ENCODE results near the gene MARCHF9. TPM values are rescaled to one million over a fixed set of nuclear protein-coding genes. Genes with fewer than 3 reads are reported as not detected.

The MARCHF9 gene
- polyA plus RNA-seq, 3 donors: 16.6 to 24.8 (median 17.6) TPM

DNA sequence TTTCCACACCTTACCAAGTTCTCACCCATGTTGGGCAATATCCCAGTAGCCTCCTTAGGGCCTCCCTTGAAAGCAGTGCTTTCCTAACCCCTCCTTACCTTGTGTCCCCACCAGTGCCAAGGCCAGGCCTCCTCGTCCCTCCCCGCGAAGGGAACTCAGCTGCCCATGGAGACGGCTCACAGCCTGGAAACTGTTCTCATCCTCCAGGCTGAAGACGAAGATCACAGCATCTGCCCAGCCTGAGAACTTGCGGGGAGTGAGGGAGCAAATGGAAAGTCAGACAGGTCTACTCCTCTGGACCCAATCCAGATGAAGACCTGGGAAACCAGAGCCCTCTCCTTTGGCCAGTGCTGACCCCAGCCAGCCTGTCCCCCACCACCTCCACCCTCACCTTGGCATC lies 21.0 kb upstream of the MARCHF9 start:
- DNase-seq (ENCODE audit: extremely low read depth in 1 of 11, low read depth in 9 of 11, low spot score in 4 of 11): no peak

DNA sequence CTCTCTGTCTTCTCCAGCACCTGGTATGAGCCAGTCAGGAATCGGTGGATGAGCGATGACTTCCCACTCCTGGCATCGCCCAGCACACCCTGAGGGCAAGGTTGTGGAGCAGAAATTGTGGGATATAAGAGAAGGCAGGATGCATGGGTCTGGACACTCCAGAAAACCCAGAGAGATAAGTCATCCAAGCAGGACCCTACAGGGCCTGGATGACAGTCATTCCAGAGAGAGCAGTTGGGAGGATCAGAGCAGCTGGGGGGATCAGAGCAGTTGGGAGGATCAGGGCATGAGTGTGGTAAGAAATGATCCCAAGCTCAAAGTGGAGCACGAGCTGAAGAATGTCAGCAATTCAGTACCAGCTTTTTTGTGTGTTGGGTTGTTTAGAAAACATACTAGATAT lies 20.3 kb upstream of the MARCHF9 start:
- no peak for DNase-seq (ENCODE audit: extremely low read depth in 1 of 11, low read depth in 9 of 11, low spot score in 4 of 11)

DNA sequence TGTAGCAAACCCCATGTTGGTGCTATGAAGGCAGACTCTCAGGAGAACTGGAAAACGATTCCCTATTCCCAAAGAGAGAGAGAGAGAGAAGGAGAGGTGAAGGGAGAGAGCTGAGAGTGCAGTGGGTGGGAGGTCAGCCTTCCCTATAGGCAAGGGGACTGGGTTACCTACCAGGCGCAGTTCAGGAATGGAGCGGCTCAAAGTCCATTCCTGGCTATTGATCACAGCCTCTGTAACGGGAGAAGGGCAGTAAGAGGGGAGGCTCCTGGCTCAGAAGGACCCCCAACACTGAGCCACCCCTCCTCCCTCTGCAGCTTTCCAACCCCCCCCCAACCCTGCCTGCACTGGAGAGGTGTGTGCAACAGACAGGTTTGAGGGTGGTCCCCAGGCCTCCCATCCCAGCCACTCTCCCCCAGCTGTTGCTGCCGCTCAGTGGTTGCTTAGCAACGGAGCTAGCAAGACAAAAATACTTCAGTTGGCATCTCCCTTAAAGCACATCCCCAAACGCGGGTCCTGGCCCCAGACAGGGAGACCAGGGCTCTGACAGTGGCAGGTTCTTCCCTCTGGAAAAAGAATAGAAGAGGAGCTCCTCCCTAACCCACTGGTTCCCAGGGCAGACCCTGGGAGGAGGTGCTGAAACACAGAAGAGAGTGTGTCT lies 19.6 kb upstream of the MARCHF9 start:
- DNase-seq (ENCODE audit: extremely low read depth in 1 of 11, low read depth in 9 of 11, low spot score in 4 of 11): no peak

DNA sequence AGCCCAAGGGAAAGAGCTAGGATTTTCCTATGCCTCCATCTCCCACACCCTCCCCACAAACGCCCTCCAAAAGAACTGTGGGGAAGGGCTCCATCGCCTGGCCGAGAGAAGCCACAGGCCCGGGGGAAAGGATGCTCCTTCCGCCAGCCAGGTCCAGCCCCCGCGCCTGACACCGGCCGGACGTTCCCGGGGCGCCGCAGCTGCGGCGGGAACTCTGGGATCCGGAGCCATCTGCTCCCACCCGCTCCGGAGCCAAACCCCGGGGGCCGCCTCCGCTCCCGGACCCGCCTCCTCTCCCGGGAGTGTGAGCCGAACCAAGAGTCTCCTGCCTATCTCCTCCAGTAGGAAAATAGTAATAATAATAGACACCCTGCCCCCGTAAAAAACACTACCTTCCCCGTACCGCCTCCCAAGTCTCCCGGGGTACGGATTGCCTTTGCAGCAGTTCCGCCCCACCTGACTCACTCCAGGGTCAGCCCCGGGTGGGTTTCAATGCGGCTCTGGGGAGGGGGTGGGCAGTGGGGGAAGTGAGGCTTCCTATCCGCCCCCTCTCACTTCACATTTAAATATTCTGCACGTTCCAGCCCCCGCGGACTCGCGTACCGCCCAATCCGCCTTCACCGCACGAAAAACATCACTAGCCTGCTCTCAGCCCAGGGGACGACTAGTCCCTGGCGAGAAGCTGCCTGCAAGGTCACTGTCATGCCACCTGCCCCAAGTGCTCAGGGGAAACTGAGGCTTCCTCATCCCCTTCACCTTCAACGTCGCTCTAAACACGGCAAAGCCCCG lies 18.8 kb upstream of the MARCHF9 start:
- DNase-seq (ENCODE audit: extremely low read depth in 1 of 11, low read depth in 9 of 11, low spot score in 4 of 11): no peak

DNA sequence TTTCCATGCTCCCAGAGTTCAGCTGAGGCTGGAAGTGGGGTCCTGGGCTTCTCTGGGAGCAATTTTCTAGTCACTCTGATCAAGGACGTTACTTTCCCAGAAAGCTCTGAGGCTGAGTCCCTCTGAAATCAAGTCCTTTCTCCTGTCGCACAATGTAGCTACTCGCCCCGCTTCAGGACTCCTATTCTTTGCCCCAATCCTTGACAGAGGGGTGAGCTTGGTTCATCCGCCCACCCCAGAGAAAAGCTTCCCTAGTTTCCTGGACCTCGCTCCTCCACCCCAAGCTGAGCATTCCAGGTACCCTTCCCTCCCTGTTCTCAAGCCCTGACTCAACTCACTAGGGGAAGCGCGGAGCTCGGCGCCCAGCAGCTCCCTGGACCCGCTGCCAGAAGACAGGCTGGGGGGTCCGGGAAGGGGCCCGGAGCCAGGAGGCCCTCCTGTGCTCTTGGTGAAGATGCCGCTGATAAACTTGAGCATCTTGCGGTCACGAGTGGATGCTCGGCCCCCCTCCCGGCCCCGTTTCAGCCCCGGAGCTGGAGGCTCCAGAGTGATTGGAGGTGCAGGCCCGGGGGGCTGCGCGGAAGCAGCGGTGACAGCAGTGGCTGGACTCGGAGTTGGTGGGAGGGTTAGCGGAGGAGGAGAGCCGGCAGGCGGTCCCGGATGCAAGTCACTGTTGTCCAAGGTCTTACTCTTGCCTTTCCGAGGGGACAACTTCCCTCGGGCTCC lies 18.0 kb upstream of the MARCHF9 start:
- DNase-seq (ENCODE audit: extremely low read depth in 1 of 11, low read depth in 9 of 11, low spot score in 4 of 11): no peak

DNA sequence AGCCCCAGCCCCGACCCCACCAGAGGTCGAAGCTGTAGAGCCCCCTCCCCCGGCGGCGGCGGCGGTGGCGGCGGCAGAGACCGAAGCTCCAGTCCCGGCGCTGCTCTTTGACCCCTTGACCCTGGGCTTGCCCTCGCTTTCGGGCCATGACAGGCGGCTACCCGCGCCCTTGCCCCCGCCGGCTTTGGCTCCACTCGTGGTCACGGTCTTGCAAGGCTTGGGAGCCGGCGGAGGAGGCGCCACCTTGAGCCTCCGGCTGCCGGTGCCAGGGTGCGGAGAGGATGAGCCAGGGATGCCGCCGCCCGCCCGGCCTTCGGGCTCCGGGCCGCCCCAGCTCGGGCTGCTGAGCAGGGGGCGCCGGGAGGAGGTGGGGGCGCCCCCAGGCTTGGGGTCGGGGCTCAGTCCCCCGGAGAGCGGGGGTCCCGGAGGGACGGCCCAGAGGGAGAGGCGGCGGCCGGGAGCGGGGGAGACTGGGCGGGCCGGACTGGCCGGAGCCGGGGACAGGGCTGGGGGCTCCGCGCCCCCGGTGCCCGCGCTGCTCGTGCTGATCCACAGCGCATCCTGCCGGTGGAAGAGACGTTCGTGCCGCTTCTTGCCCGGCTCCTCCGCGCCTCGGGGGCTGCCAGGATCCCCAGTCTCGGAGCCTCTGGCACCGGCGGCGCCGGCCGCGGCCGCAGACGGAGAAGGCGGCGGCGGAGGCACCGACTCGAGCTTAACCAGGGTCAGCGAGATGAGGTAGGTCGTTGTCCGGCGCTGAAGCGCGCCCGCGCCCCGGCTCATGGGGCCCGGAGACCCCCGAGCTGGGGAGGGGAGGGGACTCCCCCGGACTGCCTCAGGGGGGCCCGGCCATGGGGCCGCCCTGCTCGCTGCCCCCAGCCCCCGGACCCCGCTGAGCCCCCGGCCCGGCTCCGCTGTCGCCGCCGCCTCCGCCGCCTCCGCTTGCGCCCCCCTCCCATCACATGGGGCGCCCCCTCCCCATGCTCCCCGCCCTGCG lies 17.1 kb upstream of the MARCHF9 start:
- DNase-seq (ENCODE audit: extremely low read depth in 1 of 11, low read depth in 9 of 11, low spot score in 4 of 11): no peak

DNA sequence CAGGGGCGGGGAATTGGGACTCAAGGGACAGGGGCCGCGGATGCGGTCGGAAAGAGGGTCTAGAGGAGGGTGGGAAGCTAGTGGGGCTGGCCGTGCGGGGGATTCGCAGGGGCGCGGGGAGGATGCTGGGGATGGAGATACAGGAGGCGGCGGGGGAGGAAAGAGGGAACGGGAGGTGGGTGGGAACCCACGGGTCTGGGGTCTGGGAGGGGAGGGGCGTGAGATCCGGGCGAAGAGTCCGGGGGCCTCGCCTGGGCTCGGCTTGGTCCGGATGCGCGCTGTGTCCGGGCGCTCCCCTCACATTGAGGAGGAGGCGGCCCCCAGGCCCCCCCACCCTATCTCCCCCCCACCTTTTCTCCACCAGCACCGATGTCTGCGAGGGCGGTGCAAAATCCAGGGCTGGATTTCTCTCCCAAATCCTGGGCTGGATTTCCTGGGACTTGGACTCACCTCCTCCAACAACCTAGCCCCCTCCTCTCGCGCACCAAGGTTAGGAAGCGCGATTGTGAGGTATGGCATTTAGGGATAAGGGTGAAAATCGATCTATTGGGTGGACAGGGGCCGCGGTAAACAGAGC lies 16.2 kb upstream of the MARCHF9 start, which contains the start of gene AGAP2:
Gene AGAP2 (minus strand): TSS at position 82 of the 577 bp plus-strand sequence. CDS start 496 bp downstream, outside the sequence.
- DNase-seq (ENCODE audit: extremely low read depth in 1 of 11, low read depth in 9 of 11, low spot score in 4 of 11): no peak

DNA sequence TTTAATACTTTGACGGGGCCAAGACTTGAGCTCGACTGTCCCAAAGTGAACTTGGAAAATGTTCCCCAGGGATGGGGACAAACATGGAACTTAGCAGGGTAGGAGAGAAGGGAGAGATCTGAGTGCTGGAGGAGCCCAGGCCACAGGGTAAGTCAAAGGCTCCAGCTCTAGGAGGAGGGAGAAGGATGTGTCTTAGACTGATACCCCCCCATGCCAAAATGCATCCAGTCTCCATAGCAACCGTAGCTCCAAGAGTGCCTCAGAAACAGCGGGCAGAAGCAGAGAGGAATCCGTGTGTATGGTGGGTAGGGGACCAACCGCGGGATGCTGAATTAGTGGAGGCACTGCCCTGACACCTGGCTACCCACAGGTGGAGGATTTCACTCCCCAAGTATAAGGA lies 15.5 kb upstream of the MARCHF9 start:
- DNase-seq (ENCODE audit: extremely low read depth in 1 of 11, low read depth in 9 of 11, low spot score in 4 of 11): no peak

DNA sequence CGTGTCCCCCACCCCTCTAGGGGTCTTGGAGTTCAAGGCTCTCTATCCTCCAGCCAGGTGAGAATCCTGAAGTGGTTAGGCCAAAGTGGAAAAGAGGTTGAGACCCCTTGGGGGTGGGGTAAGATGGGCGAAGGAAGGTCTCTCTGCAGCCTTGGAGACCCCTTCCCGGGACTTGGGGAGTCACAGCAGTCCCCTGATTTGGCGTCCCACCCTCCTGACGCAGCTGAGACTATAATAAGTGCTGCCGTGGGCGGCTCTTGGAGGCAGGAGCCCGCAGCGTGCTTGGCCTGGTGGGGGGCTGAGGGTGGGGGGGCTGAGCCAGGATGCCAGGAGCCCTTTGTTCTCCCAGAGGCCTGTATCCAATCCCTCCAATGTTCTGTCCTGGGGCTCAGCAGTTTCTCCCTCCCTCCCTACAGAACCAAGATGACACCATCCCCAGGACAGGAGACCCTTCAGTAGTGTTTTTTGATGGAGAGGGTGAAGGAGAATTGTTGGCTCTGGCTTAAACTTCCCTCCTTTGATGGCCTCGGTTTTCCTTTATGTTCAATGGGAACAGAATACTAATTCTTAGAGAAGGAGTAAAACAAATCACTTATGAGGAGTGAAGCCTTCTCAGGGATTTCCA lies 14.9 kb upstream of the MARCHF9 start:
- no peak for DNase-seq (ENCODE audit: extremely low read depth in 1 of 11, low read depth in 9 of 11, low spot score in 4 of 11)

DNA sequence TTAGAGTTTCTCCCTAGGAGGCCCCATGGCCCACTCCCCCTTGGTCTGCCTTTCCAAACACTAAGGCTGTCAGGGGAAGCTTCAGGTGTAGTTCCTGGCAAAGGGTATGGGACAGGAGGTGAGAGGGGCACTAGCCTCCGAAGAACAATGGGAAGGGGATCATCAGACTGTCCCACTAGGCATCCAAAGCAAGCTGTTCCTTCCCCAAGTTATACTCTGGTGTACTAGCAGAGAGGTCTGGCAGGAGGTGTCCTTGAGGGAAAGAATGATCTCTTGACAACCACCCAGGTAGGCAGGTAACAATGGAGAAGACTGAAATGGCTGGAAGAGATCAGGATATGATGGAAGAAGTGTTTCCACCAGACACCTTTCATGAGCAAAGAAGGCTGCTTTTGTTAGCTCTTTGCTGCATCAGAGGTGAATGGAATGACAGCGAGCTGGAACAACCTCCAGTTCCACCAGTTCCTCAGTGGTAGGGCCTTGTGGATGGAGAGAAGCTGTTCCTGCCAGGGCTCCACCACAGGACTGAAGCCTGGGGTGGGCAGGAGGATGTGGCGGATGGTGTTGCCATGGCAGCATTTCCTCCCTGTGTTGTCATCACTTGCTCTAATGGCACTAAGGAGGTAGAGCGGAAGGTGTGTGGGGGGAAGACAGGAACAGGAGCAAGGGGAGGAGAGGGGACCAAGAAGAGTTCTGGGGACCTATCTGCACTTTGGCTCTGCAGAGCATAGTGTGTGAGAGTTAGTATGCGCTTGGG lies 14.1 kb upstream of the MARCHF9 start:
- no peak for DNase-seq (ENCODE audit: extremely low read depth in 1 of 11, low read depth in 9 of 11, low spot score in 4 of 11)

DNA sequence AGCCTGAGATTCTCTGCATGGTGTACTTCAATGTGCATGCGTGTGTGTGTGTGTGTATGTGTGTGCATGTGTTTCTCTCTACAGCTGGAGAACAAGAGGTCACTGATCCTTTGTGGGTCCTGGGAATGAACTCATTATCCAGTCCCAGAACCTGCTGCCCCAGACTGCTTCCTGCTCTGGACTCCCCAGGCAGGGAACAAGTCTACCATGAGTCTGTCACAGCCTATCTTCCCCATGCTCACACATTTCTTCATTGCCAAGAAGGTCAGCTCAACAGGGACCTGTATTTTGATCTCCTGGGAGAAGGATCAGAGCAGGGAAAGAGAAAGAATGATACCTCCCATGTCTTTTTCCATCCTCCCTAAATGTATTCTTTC lies 13.5 kb upstream of the MARCHF9 start:
- DNase-seq (ENCODE audit: extremely low read depth in 1 of 11, low read depth in 9 of 11, low spot score in 4 of 11): no peak

DNA sequence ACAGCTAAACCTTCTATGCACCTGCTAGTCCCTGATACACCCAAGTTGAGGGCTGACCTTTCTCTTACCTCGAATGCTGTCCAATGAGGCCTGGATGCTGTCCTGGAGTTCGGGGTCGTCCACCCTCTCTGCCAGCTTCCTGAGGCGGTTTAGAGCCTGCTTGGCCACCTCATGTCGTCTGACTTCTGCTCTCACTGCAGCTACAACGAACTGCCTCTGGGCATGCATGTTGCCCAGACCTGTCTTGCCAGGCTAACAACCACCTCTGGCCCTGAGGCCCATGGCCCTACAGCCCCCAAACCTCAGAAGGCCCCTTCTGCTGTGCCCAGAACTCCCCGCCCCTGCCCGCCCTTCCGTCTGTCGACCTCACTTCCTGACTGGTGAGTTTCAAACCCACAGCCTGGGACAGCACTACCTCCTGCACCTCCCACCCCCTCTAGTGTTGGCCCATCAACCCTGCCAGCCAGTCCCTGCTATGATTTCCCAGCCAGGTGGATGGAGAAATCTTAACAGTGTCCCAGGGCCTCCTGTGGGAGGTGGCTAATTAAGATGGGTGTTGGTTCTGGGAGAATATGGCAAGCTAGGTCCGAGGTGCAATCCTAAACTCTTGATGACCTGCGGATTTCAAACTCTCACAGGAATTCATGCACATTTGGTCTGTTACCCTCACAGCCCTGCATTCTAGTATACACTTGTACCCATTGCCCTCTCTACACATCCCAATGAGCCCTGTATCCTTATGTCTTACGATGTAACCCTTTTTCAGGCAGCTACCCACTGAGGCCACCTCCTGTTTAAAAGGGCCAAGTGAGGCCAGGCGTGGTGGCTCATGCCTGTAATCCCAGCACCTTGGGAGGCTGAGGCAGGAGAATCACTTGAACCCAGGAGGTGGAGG lies 12.8 kb upstream of the MARCHF9 start:
- DNase-seq (ENCODE audit: extremely low read depth in 1 of 11, low read depth in 9 of 11, low spot score in 4 of 11): no peak

DNA sequence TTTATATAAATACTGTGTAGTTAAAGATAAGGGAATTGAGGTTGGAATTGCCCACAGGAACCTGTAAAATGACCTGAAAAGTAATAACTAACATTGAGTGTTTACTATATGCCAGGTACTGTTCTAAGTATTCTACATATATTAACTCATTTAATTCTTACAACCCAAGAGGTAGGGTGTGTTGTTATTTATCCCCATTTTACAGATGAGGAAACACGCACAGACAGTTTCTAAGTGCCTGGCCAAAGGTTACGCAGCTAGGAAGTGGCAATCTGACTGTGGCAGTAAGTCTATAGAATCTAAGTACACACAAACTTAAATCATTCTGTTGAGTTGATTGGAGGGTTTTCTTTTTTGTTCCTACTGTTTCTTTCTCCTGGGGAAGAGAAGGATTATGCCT lies 11.1 kb upstream of the MARCHF9 start:
- DNase-seq (ENCODE audit: extremely low read depth in 1 of 11, low read depth in 9 of 11, low spot score in 4 of 11): no peak

DNA sequence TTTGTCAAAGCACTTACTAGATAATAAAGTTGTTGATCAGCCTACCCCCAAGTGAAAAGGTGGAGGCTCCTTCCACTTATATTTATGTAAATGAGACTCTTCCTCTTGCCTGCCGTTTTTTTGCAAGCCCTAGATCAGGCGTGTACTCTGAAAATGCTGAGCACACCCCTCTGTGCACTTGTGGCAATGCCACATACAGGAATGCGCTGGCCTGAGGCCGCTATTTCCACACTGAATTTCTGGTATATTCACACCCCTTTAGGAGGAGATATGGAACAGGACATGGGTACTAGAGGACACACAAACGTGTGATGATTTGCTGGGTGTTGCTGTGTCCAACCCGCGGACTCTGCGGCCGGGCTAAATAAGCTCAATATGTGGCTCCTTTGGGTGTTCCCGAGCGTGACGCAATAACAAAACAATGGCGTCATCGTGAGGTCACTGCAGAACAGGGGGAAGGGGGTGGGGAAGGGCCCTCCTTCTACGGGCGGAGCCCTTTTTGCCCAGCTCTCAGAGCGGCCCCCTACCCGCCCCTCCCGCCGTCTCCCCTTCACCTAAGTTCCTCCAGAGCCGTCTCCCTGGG lies 10.6 kb upstream of the MARCHF9 start:
- peak in 5 of 11 donors; percentile 70 to 80 (median 78) for DNase-seq (ENCODE audit: extremely low read depth in 1 of 11, low read depth in 9 of 11, low spot score in 4 of 11)

DNA sequence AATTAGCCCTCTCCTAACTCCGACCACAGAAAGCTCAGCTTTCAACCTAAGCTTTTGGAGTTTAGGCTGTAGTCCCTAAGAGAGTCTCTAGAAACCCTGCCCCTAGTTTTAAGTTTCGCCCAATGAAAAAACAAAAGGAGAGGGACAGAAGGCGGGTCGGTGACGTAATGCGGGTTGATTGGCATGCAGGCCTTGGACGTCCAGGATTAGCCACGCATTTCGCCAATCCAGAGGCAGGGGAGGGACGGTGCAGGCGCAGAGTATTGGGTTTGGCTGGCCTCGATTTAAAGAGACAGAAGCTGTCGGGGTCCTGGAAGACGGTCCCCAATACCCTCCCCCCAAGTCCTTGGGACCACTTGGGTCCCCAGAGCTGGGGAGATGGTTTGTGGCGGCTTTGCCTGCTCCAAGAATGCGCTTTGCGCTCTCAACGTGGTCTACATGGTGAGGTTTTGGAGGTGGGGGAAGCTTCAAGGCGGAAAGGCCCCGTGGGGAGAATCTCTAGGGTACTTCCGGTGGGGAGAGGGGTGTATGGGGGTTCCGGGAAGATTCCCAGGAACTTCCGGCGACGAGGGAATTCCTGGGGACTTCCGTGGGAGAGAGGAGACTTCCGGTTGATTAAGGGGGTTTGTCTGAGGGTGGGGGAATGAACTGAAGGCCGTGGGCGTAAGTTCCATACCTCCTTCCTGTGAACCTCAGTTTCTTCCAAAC lies 10.0 kb upstream of the MARCHF9 start, which contains the start of gene TSPAN31:
Gene TSPAN31 (plus strand): TSS at position 263 of the 708 bp plus-strand sequence. CDS start 116 bp downstream, at position 379.
- DNase-seq (ENCODE audit: extremely low read depth in 1 of 11, low read depth in 9 of 11, low spot score in 4 of 11): peak; percentile 96 to 99 (median 97)
